Measurements from ENCODE around the gene CADPS. TPM values are rescaled to one million over a fixed set of nuclear protein-coding genes. Genes with fewer than 3 reads are reported as not detected.
A peak's percentile ranks its signal among the peaks of the same experiment; 100 is the strongest.

Gene CADPS
- polyA plus RNA-seq, 1 donor from 2014 or later: 118 TPM

DNA sequence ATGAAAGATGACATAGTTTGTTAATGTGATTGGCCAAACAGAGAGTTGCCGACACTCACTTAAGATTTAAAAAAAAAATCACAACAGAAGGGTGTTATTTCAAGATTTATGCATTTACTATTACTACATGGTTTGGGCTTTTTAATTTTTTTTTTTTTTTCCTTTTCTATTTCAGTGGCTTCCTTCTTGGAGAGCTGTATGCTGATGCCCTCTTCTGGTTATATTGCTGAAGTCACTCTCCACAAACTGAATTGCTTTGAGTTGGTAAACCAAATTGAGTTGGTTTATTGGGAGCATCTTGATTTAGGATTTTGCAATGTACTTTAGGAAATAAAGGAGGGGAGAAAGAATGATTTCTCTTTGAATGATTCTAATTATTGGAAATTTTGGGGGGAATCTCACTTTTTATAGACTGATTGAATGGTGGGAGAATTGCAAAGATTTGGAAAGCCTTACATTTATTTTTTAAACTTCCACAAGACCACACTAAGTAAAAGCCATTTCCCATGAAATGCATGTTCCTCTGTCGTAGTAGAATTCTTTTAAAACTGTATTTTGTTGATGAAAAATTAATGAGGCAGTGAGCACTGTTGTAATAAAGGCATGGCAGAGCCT is 315.3 kb downstream of the CADPS start:
- no peak overlapping the region for H3K9ac ChIP-seq (ENCODE audit: low read length)
- H3K4me2 ChIP-seq (ENCODE audit: low read length): no peak overlapping the region
- no peaks in the 10 kb centered on the region for H3F3A ChIP-seq (ENCODE audit: insufficient read depth, low read length, poor library complexity, severe bottlenecking)
- TF ChIP-seq SMC3 (conservative IDR thresholded peaks at IDR 0.05; ENCODE audit: poor library complexity) (peak; percentile 86), MXI1 (conservative IDR thresholded peaks at IDR 0.05; ENCODE audit: poor library complexity, severe bottlenecking) (no peak), EP300 (conservative IDR thresholded peaks at IDR 0.05; ENCODE audit: poor library complexity, severe bottlenecking) (no peak), POLR2AphosphoS5 (IDR thresholded peaks at IDR 0.05) (no peak), CTCF (IDR thresholded peaks at IDR 0.05; ENCODE audit: poor library complexity, severe bottlenecking) (peak; percentile 75), TAF1 (IDR thresholded peaks at IDR 0.05; ENCODE audit: low read depth) (no peak), EZH2 (IDR thresholded peaks at IDR 0.05; ENCODE audit: borderline replicate concordance, insufficient read depth, low read length, poor library complexity, severe bottlenecking) (no peak), RAD21 (conservative IDR thresholded peaks at IDR 0.05) (peak; percentile 84)
- TF ChIP-seq, protein P1, sequence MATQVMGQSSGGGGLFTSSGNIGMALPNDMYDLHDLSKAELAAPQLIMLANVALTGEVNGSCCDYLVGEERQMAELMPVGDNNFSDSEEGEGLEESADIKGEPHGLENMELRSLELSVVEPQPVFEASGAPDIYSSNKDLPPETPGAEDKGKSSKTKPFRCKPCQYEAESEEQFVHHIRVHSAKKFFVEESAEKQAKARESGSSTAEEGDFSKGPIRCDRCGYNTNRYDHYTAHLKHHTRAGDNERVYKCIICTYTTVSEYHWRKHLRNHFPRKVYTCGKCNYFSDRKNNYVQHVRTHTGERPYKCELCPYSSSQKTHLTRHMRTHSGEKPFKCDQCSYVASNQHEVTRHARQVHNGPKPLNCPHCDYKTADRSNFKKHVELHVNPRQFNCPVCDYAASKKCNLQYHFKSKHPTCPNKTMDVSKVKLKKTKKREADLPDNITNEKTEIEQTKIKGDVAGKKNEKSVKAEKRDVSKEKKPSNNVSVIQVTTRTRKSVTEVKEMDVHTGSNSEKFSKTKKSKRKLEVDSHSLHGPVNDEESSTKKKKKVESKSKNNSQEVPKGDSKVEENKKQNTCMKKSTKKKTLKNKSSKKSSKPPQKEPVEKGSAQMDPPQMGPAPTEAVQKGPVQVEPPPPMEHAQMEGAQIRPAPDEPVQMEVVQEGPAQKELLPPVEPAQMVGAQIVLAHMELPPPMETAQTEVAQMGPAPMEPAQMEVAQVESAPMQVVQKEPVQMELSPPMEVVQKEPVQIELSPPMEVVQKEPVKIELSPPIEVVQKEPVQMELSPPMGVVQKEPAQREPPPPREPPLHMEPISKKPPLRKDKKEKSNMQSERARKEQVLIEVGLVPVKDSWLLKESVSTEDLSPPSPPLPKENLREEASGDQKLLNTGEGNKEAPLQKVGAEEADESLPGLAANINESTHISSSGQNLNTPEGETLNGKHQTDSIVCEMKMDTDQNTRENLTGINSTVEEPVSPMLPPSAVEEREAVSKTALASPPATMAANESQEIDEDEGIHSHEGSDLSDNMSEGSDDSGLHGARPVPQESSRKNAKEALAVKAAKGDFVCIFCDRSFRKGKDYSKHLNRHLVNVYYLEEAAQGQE (IDR thresholded peaks at IDR 0.05; ENCODE audit: borderline replicate concordance): no peak
- H3K79me2 ChIP-seq (replicated peaks; ENCODE audit: insufficient read depth, low read length): no peaks in the 10 kb centered on the region
- H3K36me3 ChIP-seq (ENCODE audit: insufficient read depth, low read length): no peaks in the 10 kb centered on the region
- no peaks in the 10 kb centered on the region for H3K9me3 ChIP-seq (ENCODE audit: low read length)
- no peaks in the 10 kb centered on the region for H3K9me2 ChIP-seq (ENCODE audit: insufficient read depth, low read length)
- H3K4me3 ChIP-seq (ENCODE audit: low read length): no peak overlapping the region
- no peak overlapping the region for H3K27ac ChIP-seq (ENCODE audit: low read length)
- no peak overlapping the region for H2AFZ ChIP-seq (ENCODE audit: low read depth, low read length)
- H4K20me1 ChIP-seq (ENCODE audit: insufficient read depth): no peaks in the 10 kb centered on the region
- H3K27me3 ChIP-seq (ENCODE audit: insufficient read depth, low read depth, low read length): no peaks in the 10 kb centered on the region

DNA sequence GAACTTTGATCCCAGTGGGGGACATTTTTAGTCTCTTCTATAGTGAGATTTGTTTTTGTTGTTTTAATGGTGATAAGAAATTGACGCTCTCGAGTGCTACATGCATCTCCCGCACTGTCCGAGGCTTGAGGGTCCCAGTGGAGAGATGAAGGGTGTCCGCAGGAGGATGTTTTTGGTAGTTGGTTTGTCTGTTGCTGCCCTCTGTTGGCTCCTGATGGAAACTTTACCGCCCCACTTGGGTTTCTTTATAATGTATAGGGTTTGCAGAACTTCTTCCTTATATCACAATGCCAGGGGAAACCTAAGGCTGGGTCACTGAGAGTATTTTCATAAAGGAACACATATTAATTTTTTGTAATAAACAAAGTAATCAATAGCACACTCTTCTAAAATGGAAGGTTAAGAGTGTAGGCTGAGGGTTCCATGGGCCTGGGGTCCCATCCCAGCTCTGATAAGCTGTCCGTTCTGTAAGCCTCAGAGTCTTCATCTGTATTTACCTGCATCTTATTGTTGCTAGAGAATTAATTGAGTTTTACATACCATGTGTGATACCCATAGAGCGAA is 316.6 kb downstream of the CADPS start:
- H3K4me2 ChIP-seq (ENCODE audit: low read length): no peak overlapping the region

More for the DNA sequence above, 316.6 kb downstream of the CADPS start:
- H3K4me3 ChIP-seq (ENCODE audit: low read length): no peak overlapping the region
- H3K9ac ChIP-seq (ENCODE audit: low read length): no peak overlapping the region
- H3K9me2 ChIP-seq (ENCODE audit: insufficient read depth, low read length): no peaks in the 10 kb centered on the region
- H2AFZ ChIP-seq (ENCODE audit: low read depth, low read length): no peak overlapping the region
- TF ChIP-seq EZH2 (IDR thresholded peaks at IDR 0.05; ENCODE audit: borderline replicate concordance, insufficient read depth, low read length, poor library complexity, severe bottlenecking): no peak
- TF ChIP-seq TAF1 (IDR thresholded peaks at IDR 0.05; ENCODE audit: low read depth): no peak
- TF ChIP-seq EP300 (conservative IDR thresholded peaks at IDR 0.05; ENCODE audit: poor library complexity, severe bottlenecking): no peak
- peak; percentile 73 for TF ChIP-seq RAD21 (conservative IDR thresholded peaks at IDR 0.05)
- TF ChIP-seq, protein P1 (IDR thresholded peaks at IDR 0.05; ENCODE audit: borderline replicate concordance): no peak
- no peak for TF ChIP-seq POLR2AphosphoS5 (IDR thresholded peaks at IDR 0.05)
- TF ChIP-seq MXI1 (conservative IDR thresholded peaks at IDR 0.05; ENCODE audit: poor library complexity, severe bottlenecking): no peak
- peak; percentile 73 for TF ChIP-seq SMC3 (conservative IDR thresholded peaks at IDR 0.05; ENCODE audit: poor library complexity)
- TF ChIP-seq CTCF (IDR thresholded peaks at IDR 0.05; ENCODE audit: poor library complexity, severe bottlenecking): peak; percentile 71
- no peaks in the 10 kb centered on the region for H3K79me2 ChIP-seq (replicated peaks; ENCODE audit: insufficient read depth, low read length)
- no peaks in the 10 kb centered on the region for H3K9me3 ChIP-seq (ENCODE audit: low read length)
- no peaks in the 10 kb centered on the region for H3F3A ChIP-seq (ENCODE audit: insufficient read depth, low read length, poor library complexity, severe bottlenecking)
- no peaks in the 10 kb centered on the region for H3K27me3 ChIP-seq (ENCODE audit: insufficient read depth, low read depth, low read length)
- H4K20me1 ChIP-seq (ENCODE audit: insufficient read depth): no peaks in the 10 kb centered on the region
- no peaks in the 10 kb centered on the region for H3K36me3 ChIP-seq (ENCODE audit: insufficient read depth, low read length)
- H3K27ac ChIP-seq (ENCODE audit: low read length): no peak overlapping the region

Data from neural cell (in vitro differentiated cells).